ENCODE measurements around the gene ATP2B2.

DNA sequence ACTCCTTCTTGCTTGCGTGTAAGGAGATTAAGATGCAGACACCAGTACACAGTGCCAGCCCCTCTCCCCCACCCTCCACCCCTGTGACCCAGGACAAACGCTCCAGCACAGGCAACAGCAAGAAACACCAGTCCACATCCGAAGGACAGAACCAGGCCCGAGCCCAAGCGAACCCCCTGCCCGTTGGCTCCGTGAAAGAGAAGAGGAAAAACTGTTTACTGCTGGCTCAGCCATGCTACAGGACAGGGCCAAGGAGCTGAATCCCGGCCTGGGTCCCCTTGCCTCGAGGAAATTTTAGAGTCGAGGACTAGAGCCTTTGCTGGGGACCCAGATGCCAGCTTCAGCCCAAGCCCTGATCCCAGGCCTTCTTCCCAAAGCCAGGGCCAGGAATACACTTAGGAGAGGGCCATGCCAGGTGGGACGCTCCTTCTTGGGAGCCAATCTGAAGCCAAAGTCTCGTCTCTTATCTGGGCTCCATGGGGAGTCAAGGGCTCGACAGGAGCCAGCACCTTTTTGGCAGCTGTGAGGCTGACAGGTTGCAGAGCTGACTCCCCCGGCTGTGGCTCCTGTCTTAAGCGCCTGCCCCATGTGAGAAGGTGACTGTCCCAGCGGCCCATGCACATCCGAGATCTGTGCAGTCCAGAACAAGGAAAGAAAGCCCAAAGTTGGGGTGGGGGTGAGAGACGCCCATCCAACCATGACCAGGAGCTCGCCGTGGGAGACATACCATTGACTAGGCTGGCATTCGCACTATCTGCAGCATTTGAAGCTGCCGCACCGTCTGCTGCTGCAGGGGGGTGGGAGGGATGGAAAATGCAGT, 120.6 kb downstream of the ATP2B2 start:
- TF ChIP-seq, protein P1, sequence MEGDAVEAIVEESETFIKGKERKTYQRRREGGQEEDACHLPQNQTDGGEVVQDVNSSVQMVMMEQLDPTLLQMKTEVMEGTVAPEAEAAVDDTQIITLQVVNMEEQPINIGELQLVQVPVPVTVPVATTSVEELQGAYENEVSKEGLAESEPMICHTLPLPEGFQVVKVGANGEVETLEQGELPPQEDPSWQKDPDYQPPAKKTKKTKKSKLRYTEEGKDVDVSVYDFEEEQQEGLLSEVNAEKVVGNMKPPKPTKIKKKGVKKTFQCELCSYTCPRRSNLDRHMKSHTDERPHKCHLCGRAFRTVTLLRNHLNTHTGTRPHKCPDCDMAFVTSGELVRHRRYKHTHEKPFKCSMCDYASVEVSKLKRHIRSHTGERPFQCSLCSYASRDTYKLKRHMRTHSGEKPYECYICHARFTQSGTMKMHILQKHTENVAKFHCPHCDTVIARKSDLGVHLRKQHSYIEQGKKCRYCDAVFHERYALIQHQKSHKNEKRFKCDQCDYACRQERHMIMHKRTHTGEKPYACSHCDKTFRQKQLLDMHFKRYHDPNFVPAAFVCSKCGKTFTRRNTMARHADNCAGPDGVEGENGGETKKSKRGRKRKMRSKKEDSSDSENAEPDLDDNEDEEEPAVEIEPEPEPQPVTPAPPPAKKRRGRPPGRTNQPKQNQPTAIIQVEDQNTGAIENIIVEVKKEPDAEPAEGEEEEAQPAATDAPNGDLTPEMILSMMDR (IDR thresholded peaks at IDR 0.05) = no peak
- TF ChIP-seq POLR2A (IDR thresholded peaks at IDR 0.05) = no peak
